ENCODE data around the gene NOS3. TPM values are rescaled to one million over a fixed set of nuclear protein-coding genes. Genes with fewer than 3 reads are reported as not detected.

Gene NOS3
- total and polyA plus RNA-seq, 11 donors = 8.9 to 49.4 (median 17.3) TPM

DNA sequence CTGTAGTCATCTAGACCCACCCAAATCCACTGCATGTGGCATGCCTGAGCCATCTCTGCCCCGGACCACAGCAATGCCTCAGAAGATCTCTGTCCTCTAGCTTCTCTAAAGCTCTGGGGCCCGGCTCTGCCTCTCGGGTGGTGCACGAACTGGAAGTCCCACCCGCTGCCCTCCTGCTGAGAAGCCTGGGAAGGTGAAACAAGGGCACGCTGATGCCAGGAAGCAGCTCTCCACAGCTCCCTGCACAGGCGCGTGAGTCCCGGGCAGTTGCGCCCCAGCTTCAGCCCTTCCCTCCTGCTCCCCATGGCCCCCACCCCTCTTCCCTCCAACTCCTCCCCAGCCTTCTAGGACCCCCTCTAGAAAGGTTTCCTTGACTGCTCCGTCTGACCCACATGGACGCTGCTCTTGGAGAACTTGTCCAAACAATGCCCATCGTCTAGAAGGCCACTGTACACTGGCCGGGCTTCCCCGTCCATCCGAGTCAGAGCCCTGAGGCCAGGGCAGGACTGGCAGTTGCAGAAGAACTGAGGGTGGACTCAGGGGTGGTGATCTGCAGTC, 25.5 kb upstream of the NOS3 start:
- peak overlapping the region; percentile 51 to 96 (median 88) for H3K27ac ChIP-seq
- peak; percentile 9 to 41 (median 20) for ATAC-seq
- intact Hi-C loops (cut with DNase I) = loop anchor here in 2 of 10 donors (2.0 kb wide), 2 partner anchors 13 to 23 kb away; partner anchors contain the start of gene KCNH2 (in 1 of the 2)
- H3K9me3 ChIP-seq = no peaks in the 10 kb centered on the region
- H3K36me3 ChIP-seq = no peaks in the 10 kb centered on the region
- H3K27me3 ChIP-seq = peaks cover 0 to 26% (median 0%) of the 10 kb centered on the region in 9 donors
- 43 to 59% (median 44%) methylated on average over 16 of the region's 16 CpGs for WGBS, 4 donors
- DNase-seq = peak in 3 of 5 donors; percentile 67 to 71 (median 69)
- peak overlapping the region in 3 of 12 donors; percentile 4 to 12 (median 8) for H3K4me3 ChIP-seq
- peaks cover 0 to 96% (median 41%) of the 10 kb centered on the region in 12 donors for H3K4me1 ChIP-seq
- TF ChIP-seq POLR2A (IDR thresholded peaks at IDR 0.05) = no peak
- TF ChIP-seq CTCF (IDR thresholded peaks at IDR 0.05) = no peak

DNA sequence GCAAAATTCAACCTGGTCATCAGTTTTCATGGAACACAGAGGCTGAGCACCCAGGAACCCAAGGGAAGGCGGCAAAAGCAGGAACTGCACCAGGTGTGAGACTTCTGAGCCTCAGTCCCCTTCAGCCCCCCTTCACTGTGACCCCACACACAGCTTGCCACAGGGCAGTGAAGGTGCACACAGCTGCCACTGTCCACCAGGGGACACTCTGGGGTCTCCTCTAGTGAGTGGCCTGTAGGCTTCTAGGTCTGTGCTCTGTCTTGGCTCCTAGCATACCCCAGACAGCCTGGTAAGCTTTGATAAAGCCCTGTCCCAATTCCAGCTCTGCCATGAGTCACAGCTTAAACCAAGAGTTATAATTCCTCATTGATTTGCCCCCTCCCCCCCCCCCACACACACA, 24.8 kb upstream of the NOS3 start:
- Histone ChIP-seq H3K9me3 (no peaks in the 10 kb centered on the region), H3K27me3 (peaks cover 0 to 28% (median 0%) of the 10 kb centered on the region in 9 donors), H3K4me3 (peak overlapping the region in 2 of 12 donors; percentile 8 to 12), H3K36me3 (no peaks in the 10 kb centered on the region), H3K4me1 (peaks cover 0 to 96% (median 47%) of the 10 kb centered on the region in 12 donors), H3K27ac (peak overlapping the region; percentile 51 to 96 (median 88))
- TF ChIP-seq CTCF (IDR thresholded peaks at IDR 0.05) = peak; percentile 23 to 60 (median 38)
- TF ChIP-seq POLR2A (IDR thresholded peaks at IDR 0.05) = no peak
- WGBS, 4 donors = 75 to 94% (median 84%) methylated on average over 1 of the region's 1 CpG
- ATAC-seq (peak; percentile 29 to 61 (median 50)), DNase-seq (peak in 3 of 5 donors; percentile 60 to 76 (median 70))
- intact Hi-C loops (cut with DNase I) = no loop called here

DNA sequence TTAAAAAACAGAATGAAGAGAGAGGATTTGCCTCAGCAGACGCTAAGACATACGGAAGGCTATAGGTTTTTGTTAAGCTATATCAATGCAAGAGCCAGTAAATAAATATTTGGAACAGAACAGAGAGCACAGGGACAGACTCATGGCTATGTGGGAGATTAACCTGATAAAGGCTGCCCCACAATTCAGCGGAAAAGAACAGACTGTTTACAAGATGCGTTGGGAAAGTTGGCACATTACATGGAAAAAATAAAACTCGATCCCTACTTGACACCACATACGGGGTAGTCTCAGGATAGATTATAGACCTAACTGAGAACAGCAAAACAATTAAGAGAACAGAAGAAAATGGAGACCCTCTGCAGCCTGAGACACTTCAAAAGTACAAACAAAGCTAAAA, 23.5 kb upstream of the NOS3 start:
- no peak overlapping the region for H3K4me3 ChIP-seq
- intact Hi-C loops (cut with DNase I) = no loop called here
- H3K27me3 ChIP-seq = peaks cover 0 to 37% (median 0%) of the 10 kb centered on the region in 9 donors
- no peak for ATAC-seq
- peak overlapping the region in 11 of 12 donors; percentile 44 to 96 (median 78) for H3K27ac ChIP-seq
- no peaks in the 10 kb centered on the region for H3K36me3 ChIP-seq
- H3K9me3 ChIP-seq = no peaks in the 10 kb centered on the region
- DNase-seq = no peak
- H3K4me1 ChIP-seq = peaks cover 0 to 96% (median 48%) of the 10 kb centered on the region in 12 donors
- 55 to 63% (median 57%) methylated on average over 6 of the region's 6 CpGs for WGBS, 4 donors
- TF ChIP-seq POLR2A (IDR thresholded peaks at IDR 0.05) = no peak
- no peak for TF ChIP-seq CTCF (IDR thresholded peaks at IDR 0.05)

DNA sequence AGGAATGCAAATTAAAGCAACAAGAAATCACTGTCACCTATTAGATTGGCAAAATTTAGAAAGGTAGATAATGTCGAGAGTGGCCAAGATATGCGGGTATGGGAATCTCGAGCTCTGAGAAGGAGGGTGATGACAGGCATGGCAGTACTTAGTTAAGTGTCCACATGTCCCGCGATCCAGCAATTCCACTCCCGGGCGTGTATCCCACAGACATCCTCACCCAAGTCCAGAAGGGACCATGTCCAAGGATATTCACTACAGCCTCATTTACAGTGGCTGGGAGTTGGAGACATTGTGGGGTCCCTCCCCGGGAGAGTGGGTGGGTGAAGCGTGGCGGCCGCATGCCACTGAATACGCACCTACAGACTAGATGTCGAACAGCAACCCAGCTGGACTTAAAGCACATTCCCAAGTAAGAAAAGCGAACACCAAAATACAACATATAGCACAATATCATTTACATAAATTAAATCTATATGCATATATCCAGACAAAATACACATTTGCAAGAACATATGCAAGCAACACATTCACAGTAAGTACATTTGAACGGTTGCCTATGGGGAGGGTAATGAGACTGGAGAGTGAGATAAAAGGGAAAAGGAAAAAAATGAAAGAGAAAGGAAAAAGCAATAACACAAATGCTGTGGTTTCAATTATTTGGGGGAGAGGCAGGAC, 22.6 kb upstream of the NOS3 start:
- Histone ChIP-seq H3K27ac (peak overlapping the region in 9 of 12 donors; percentile 66 to 96 (median 87)), H3K36me3 (no peaks in the 10 kb centered on the region), H3K4me1 (peaks cover 0 to 96% (median 51%) of the 10 kb centered on the region in 12 donors), H3K9me3 (no peaks in the 10 kb centered on the region), H3K27me3 (peaks cover 0 to 33% (median 0%) of the 10 kb centered on the region in 9 donors), H3K4me3 (no peak overlapping the region)
- ATAC-seq (no peak), DNase-seq (peak in 2 of 5 donors; percentile 55 to 70)
- 47 to 68% (median 58%) methylated on average over 15 of the region's 15 CpGs for WGBS, 4 donors
- TF ChIP-seq CTCF (IDR thresholded peaks at IDR 0.05) (no peak), POLR2A (IDR thresholded peaks at IDR 0.05) (no peak)
- intact Hi-C loops (cut with DNase I) = no loop called here
